Heart right ventricle (tissue), 16 donors: ENCODE data around the gene SLX4IP. TPM values are rescaled to one million over a fixed set of nuclear protein-coding genes. Genes with fewer than 3 reads are reported as not detected.

ENCODE experiments used
- ATAC-seq, 8 donors: fragments of 200-7000 bp; cut with Tn5 transposase; one replicate each; pipeline ENCODE4 v1.9.1; 2020; ENCODE audit warnings: mild to moderate bottlenecking in 8 of 8, moderate library complexity in 8 of 8, moderate number of reproducible peaks in 1 of 8
- DNase-seq, 2 donors: peaks; one replicate each; pipeline ENCODE4 v3.0.0-alpha.2; 2020
- H3K27ac ChIP-seq, 10 donors: fragments of 200-600 bp; sonication (generic) in 2 of 10; one replicate each; pipeline versions ENCODE4 v1.5.0 to v1.8.0; 2020 to 2022; ENCODE audit warnings: mild to moderate bottlenecking in 3 of 10
- H3K27me3 ChIP-seq, 7 donors: fragments of 200-600 bp; one replicate each; pipeline ENCODE4 v1.8.0; 2021 to 2022; ENCODE audit warnings: mild to moderate bottlenecking in 2 of 7
- H3K36me3 ChIP-seq, 9 donors: fragments of 200-600 bp; sonication (generic) in 1 of 9; one replicate each; pipeline versions ENCODE4 v1.5.0 to v1.8.0; 2020 to 2022; ENCODE audit warnings: mild to moderate bottlenecking in 2 of 9
- H3K4me1 ChIP-seq, 9 donors: fragments of 200-600 bp; sonication (generic) in 1 of 9; one replicate each; pipeline versions ENCODE4 v1.5.0 to v1.8.0; 2020 to 2022; ENCODE audit warnings: mild to moderate bottlenecking in 4 of 9
- H3K4me3 ChIP-seq, 10 donors: fragments of 200-600 bp; sonication (generic) in 2 of 10; one replicate each; pipeline versions ENCODE4 v1.5.0 to v1.8.0; 2020 to 2022; ENCODE audit warnings: mild to moderate bottlenecking in 7 of 10, moderate library complexity in 2 of 10
- H3K9me3 ChIP-seq, 11 donors: fragments of 200-600 bp in 10 of 11; sonication (generic) in 2 of 11; one replicate each; pipeline versions ENCODE4 v1.5.0 to v1.8.0; 2013 to 2022; ENCODE audit warnings: mild to moderate bottlenecking in 2 of 11, control low read depth in 1 of 11, moderate library complexity in 1 of 11
- CTCF ChIP-seq, 9 donors: fragments of 200-600 bp; sonication (generic) in 2 of 9; IDR thresholded peaks; one replicate each; pipeline versions ENCODE4 v1.5.0 to v1.8.0; 2021 to 2022; ENCODE audit warnings: antibody characterized with exemption in 9 of 9, mild to moderate bottlenecking in 5 of 9, moderate library complexity in 1 of 9
- WGBS, 2 donors: extraction: QIAGEN DNeasy Blood & Tissue Kit; methylation state at CpG; one replicate each; pipeline ENCODE4 v1.1.7; 2013; ENCODE audit warnings: inconsistent platforms in 1 of 2; 5-methylcytosine and 5-hydroxymethylcytosine counted together
- intact Hi-C, 10 donors: fragments of 100-400 bp; cut with DNase I; formaldehyde crosslinking; loops; one replicate each; pipeline versions ENCODE4 v1.11.1 to v1.14.2; 2022
- polyA plus RNA-seq, 2 donors: library from polyadenylated mRNA; stranded (reverse); fragments of 200-250 nt; gene quantifications; one replicate each; pipeline ENCODE4 v1.2.3, GENCODE V29; 2013
- total RNA-seq, 10 donors: library from RNA; stranded (reverse); fragmentation: NEBNext Ultra II Directional in 3 of 10; extraction: Animal tissue kit (Norgen Biotek cat#: 25700) in 3 of 10; gene quantifications; one replicate each; pipeline versions ENCODE4 v1.2.1 to v1.2.4, GENCODE V29; 2021 to 2023
- donor health status: Arrhythmogenic right ventricular cardiomyopathy.
- donor health status: ischemic (EF 13 %, LVEDD 7.1; RV severe dilation, severe dysfunction).
- donor health status: healthy with polysubstance abuse.
- donor health status: DM: no; HTN: yes; CAD: no.
- donor health status: DM: no; HTN: no; CAD: no.
- donor health status: ischemic (EF 25% LVEDD 6.9; RV normal size, moderate dysfunction).
- donor health status: ischemic (EF 25% LVEDD 5.7; RV mildly dilated, moderate dysfunction).
- donor health status: healthy.
- donor health status: DM: yes; HTN: yes; CAD: no.
- donor health status: Ischemic cardiomyopathy.
- donor health status: ischemic (EF 35%, LVEDD 5.7; RV mildly dilated, moderate dysfunction).
- donor health status: nonischemic (EF 11% LVEDD 7.7; RV severe dilation, severe dysfunction).
- donor health status: DM: yes; HTN: yes; CAD: no.
- donor health status: PGD.
- donor health status: ischemic (EF 29% LVEDD 5.4; RV normal size, mild dysfunction).
- donor health status: nonischemic (EF 23%, LVEDD 6.1; RV moderate dilation, normal function).

The SLX4IP gene
- total and polyA plus RNA-seq, 12 donors: 0.71 to 3.1 (median 2.6) TPM

DNA sequence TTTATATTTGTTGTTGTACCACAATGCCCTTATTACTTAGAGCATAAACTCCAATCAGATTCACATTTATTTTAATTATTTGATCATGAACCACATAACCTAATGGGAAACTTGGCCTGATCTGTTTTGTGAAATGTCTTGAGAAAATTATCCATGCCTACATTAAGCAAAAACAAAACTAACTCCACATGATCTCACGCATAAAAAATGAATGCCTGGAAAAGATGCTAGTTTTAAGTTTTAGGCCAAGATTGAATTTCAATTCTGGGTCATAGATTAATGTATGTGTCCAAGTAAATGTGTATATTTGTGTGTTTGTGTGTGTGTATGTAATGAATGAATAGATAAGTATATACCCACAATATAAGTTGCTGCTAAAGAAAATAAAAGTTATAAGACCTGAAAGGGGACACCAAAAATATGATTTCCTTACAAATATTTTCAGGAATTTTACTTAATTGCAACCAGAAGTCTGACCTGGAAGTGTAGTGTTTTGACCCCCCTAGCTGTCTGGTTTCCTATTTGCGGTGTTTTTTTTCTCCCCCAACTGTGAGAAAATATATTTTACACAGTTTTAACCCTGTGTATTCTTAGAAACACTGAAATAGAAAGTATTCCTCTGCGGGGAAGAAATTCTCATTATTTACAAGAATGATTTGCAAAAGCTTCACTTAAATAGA, 141.4 kb downstream of the SLX4IP start:
- H3K4me3 ChIP-seq: no peak overlapping the region
- ATAC-seq (no peak), DNase-seq (no peak)
- whole genome bisulfite sequencing, 2 donors: 73 to 76% methylated on average over 3 of the region's 3 CpGs
- H3K9me3 ChIP-seq: no peaks in the 10 kb centered on the region
- intact Hi-C loops: no loop called here
- no peaks in the 10 kb centered on the region for H3K36me3 ChIP-seq
- H3K27me3 ChIP-seq: no peaks in the 10 kb centered on the region
- peaks cover 0 to 8% (median 0%) of the 10 kb centered on the region in 9 donors for H3K4me1 ChIP-seq
- no peak for TF ChIP-seq CTCF (IDR thresholded peaks at IDR 0.05)
- H3K27ac ChIP-seq: peak overlapping the region in 1 of 10 donors; percentile 54

DNA sequence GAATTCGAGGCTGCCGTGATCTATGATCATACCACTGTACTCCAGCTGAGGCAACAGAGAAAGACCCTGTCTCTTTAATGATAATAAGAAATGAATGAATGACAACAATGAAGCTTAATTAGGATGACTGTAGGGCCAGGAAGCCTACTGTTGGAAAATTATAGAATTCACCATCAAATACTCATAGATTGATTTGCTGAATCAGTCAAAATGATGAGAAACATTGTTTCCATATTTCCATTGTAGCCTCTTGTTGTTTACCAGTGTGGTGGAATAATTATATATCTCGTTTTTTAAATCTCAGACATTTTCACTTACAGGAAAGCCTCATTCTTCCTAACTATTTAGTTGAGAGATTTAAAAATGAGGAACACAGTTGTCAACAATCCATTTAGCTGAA, 142.5 kb downstream of the SLX4IP start:
- no peak for DNase-seq
- H3K27ac ChIP-seq: peak overlapping the region in 1 of 10 donors; percentile 54
- no peak for ATAC-seq
- H3K36me3 ChIP-seq: no peaks in the 10 kb centered on the region
- intact Hi-C loops: no loop called here
- 94 to 98% methylated on average over 3 of the region's 3 CpGs for WGBS, 2 donors
- no peaks in the 10 kb centered on the region for H3K27me3 ChIP-seq
- H3K9me3 ChIP-seq: no peaks in the 10 kb centered on the region
- peaks cover 0 to 8% (median 0%) of the 10 kb centered on the region in 9 donors for H3K4me1 ChIP-seq
- no peak for TF ChIP-seq CTCF (IDR thresholded peaks at IDR 0.05)
- no peak overlapping the region for H3K4me3 ChIP-seq

GRCh38 chr20:10578607-10579006, 143.5 kb downstream of the SLX4IP start:
- Histone ChIP-seq H3K4me3 (no peak overlapping the region), H3K9me3 (no peaks in the 10 kb centered on the region), H3K4me1 (peaks cover 0 to 8% (median 0%) of the 10 kb centered on the region in 9 donors), H3K27me3 (no peaks in the 10 kb centered on the region), H3K27ac (no peak overlapping the region), H3K36me3 (no peaks in the 10 kb centered on the region)
- TF ChIP-seq CTCF (IDR thresholded peaks at IDR 0.05): no peak
- DNase-seq (no peak), ATAC-seq (no peak)
- 64 to 76% methylated on average over 2 of the region's 2 CpGs for WGBS, 2 donors
- intact Hi-C loops: no loop called here

GRCh38 chr20:10579942-10580341, 144.8 kb downstream of the SLX4IP start:
- H3K27ac ChIP-seq: no peak overlapping the region
- intact Hi-C loops: no loop called here
- no peaks in the 10 kb centered on the region for H3K36me3 ChIP-seq
- 96 to 100% methylated on average over 1 of the region's 1 CpG for WGBS, 2 donors
- no peak for ATAC-seq
- H3K4me3 ChIP-seq: no peak overlapping the region
- peaks cover 0 to 8% (median 0%) of the 10 kb centered on the region in 9 donors for H3K4me1 ChIP-seq
- no peaks in the 10 kb centered on the region for H3K9me3 ChIP-seq
- no peak for DNase-seq
- H3K27me3 ChIP-seq: no peaks in the 10 kb centered on the region
- no peak for TF ChIP-seq CTCF (IDR thresholded peaks at IDR 0.05)
